IMR-90 (cell line): Measurements from ENCODE around the gene ST6GALNAC4. TPM values are rescaled to one million over a fixed set of nuclear protein-coding genes. Genes with fewer than 3 reads are reported as not detected.

ENCODE experiments used
- ATAC-seq: fragments of 200-7000 bp; cut with Tn5 transposase; 2 replicates; pipeline ENCODE4 v1.9.1; 2020; ENCODE audit warnings: low read depth, mild to moderate bottlenecking, moderate library complexity
- BruUV-seq: library from RNA; stranded (reverse); fragments of 400-500 nt; replicated peaks from 2 replicates; lab custom pipeline; 2021; lab: Mats Ljungman, UMichigan
- CTCF ChIA-PET: fragments of 300-600 bp; formaldehyde crosslinking; extraction: SDS; loops from one replicate; lab custom pipeline; 2021; ENCODE audit warnings: antibody characterized with exemption; lab: Yijun Ruan, JAX
- POLR2A ChIA-PET: fragments of 300-600 bp; sonication (Branson Sonifier 250); formaldehyde crosslinking; loops from one replicate; lab custom pipeline; 2022; ENCODE audit warnings: antibody characterized with exemption; ENCODE audit not compliant: unreplicated experiment; lab: Charles Lee
- DNase-seq: peaks from one replicate; pipeline ENCODE4 v3.0.0; 2013
- H2AFZ ChIP-seq: replicated peaks from 2 replicates; pipeline ENCODE3; 2013; ENCODE audit warnings: low read length, mild to moderate bottlenecking; ENCODE audit not compliant: poor library complexity
- H2AK5ac ChIP-seq: 2 replicates; pipeline ENCODE4 v1.6.1; 2013; ENCODE audit warnings: low read depth, low read length, inconsistent platforms
- H2AK9ac ChIP-seq: replicated peaks from 2 replicates; pipeline ENCODE3; 2013; ENCODE audit warnings: mild to moderate bottlenecking, low read depth, low read length, moderate library complexity; ENCODE audit not compliant: poor library complexity
- H2BK120ac ChIP-seq: 2 replicates; pipeline ENCODE4 v1.6.1; 2013; ENCODE audit warnings: low read depth, low read length, inconsistent platforms
- H2BK15ac ChIP-seq: 3 replicates; pipeline ENCODE4 v1.6.1; 2013; ENCODE audit warnings: low read depth, low read length, inconsistent platforms
- H2BK20ac ChIP-seq: 2 replicates; pipeline ENCODE4 v1.6.1; 2013; ENCODE audit warnings: low read depth, mild to moderate bottlenecking, inconsistent platforms, low read length, moderate library complexity
- H2BK5ac ChIP-seq: 2 replicates; pipeline ENCODE4 v1.6.1; 2013; ENCODE audit warnings: mild to moderate bottlenecking, low read depth, low read length, inconsistent platforms; ENCODE audit not compliant: poor library complexity, severe bottlenecking
- H3K14ac ChIP-seq: replicated peaks from 2 replicates; pipeline ENCODE4 v1.6.1; 2013; ENCODE audit warnings: low read depth, low read length, inconsistent platforms
- H3K18ac ChIP-seq: 2 replicates; pipeline ENCODE4 v1.6.1; 2013; ENCODE audit warnings: low read depth, low read length, control low read depth
- H3K23ac ChIP-seq: 2 replicates; pipeline ENCODE4 v1.6.1; 2013; ENCODE audit warnings: low read depth, low read length, inconsistent platforms
- H3K27ac ChIP-seq: 2 replicates; pipeline ENCODE4 v1.5.1; 2013; ENCODE audit warnings: mild to moderate bottlenecking, control low read depth, low read length; ENCODE audit not compliant: insufficient read depth
- H3K27me3 ChIP-seq: 2 replicates; pipeline ENCODE4 v1.6.1; 2013; ENCODE audit warnings: low read length; ENCODE audit not compliant: control insufficient read depth, insufficient read depth
- H3K36me3 ChIP-seq: 2 replicates; pipeline ENCODE4 v1.6.1; 2013; ENCODE audit warnings: low read length, mixed read lengths; ENCODE audit not compliant: control insufficient read depth, insufficient read depth
- H3K4ac ChIP-seq: 2 replicates; pipeline ENCODE4 v1.6.1; 2013; ENCODE audit warnings: low read depth, low read length, inconsistent platforms
- H3K4me1 ChIP-seq: 2 replicates; pipeline ENCODE4 v1.6.1; 2013; ENCODE audit warnings: low read length, mixed read lengths; ENCODE audit not compliant: control insufficient read depth, insufficient read depth
- H3K4me2 ChIP-seq: 2 replicates; pipeline ENCODE4 v1.6.1; 2013; ENCODE audit warnings: low read depth, mild to moderate bottlenecking, control low read depth, low read length, moderate library complexity
- H3K4me3 ChIP-seq: 2 replicates; pipeline ENCODE4 v1.5.1; 2013; ENCODE audit warnings: low read depth, mild to moderate bottlenecking, control low read depth, low read length, moderate library complexity; ENCODE audit not compliant: insufficient read depth
- H3K56ac ChIP-seq: 2 replicates; pipeline ENCODE4 v1.6.1; 2013; ENCODE audit warnings: low read length, inconsistent platforms; ENCODE audit not compliant: insufficient read depth; ENCODE audit errors: extremely low read depth
- H3K79me1 ChIP-seq, 2 experiments: 2 replicates each; pipeline ENCODE4 v1.6.1; 2013; ENCODE audit warnings: low read length in 2 of 2, inconsistent platforms in 1 of 2, low read depth in 1 of 2
- H3K9ac ChIP-seq: 2 replicates; pipeline ENCODE4 v1.6.1; 2013; ENCODE audit warnings: low read depth, low read length, control low read depth
- H3K9me1 ChIP-seq: 2 replicates; pipeline ENCODE4 v1.6.1; 2013; ENCODE audit warnings: low read length, inconsistent platforms; ENCODE audit not compliant: insufficient read depth
- H3K9me3 ChIP-seq: 2 replicates; pipeline ENCODE4 v1.6.1; 2013; ENCODE audit warnings: low read length; ENCODE audit not compliant: control insufficient read depth, insufficient read depth
- H4K20me1 ChIP-seq: 2 replicates; pipeline ENCODE4 v1.6.1; 2013; ENCODE audit warnings: low read length, inconsistent platforms; ENCODE audit not compliant: insufficient read depth
- H4K5ac ChIP-seq: 2 replicates; pipeline ENCODE4 v1.6.1; 2013; ENCODE audit warnings: mild to moderate bottlenecking, low read depth, low read length, control low read depth
- H4K8ac ChIP-seq, 2 experiments: 2 replicates each; pipeline ENCODE4 v1.6.1; 2013; ENCODE audit warnings: low read depth in 2 of 2, low read length in 2 of 2, control low read depth in 1 of 2, inconsistent platforms in 1 of 2
- H4K91ac ChIP-seq: 2 replicates; pipeline ENCODE4 v1.6.1; 2013; ENCODE audit warnings: low read depth, low read length, inconsistent platforms; ENCODE audit not compliant: insufficient read depth
- BHLHE40 ChIP-seq: fragments of 150-350 bp; IDR thresholded peaks from 2 replicates; pipeline ENCODE4 v1.6.1; 2016; ENCODE audit warnings: mild to moderate bottlenecking, low read depth, low read length
- CHD1 ChIP-seq: IDR thresholded peaks from 2 replicates; pipeline ENCODE4 v1.6.1; 2012; ENCODE audit warnings: low read depth, low read length, improper control_type of control experiment
- CTCF ChIP-seq: conservative IDR thresholded peaks from 2 replicates; pipeline ENCODE4 v1.5.1; 2012; ENCODE audit warnings: mild to moderate bottlenecking, low read depth, low read length, improper control_type of control experiment
- ELK1 ChIP-seq: fragments of 150-350 bp; IDR thresholded peaks from 2 replicates; pipeline ENCODE4 v1.6.1; 2016; ENCODE audit warnings: low read depth, mild to moderate bottlenecking, low read length, moderate library complexity, borderline replicate concordance
- MAZ ChIP-seq: IDR thresholded peaks from 2 replicates; pipeline ENCODE4 v1.6.1; 2012; ENCODE audit warnings: low read depth, mild to moderate bottlenecking, low read length, improper control_type of control experiment, moderate library complexity, borderline replicate concordance
- MXI1 ChIP-seq: IDR thresholded peaks from 2 replicates; pipeline ENCODE4 v1.6.1; 2012; ENCODE audit warnings: low read depth, mild to moderate bottlenecking, low read length, moderate library complexity, borderline replicate concordance
- POLR2A ChIP-seq: IDR thresholded peaks from 2 replicates; pipeline ENCODE4 v1.6.1; 2012; ENCODE audit warnings: mild to moderate bottlenecking, low read depth, low read length
- RAD21 ChIP-seq: IDR thresholded peaks from 2 replicates; pipeline ENCODE4 v1.6.1; 2012; ENCODE audit warnings: low read length, improper control_type of control experiment
- RFX5 ChIP-seq: IDR thresholded peaks from 2 replicates; pipeline ENCODE4 v1.8.0; 2012; ENCODE audit warnings: low read depth, mild to moderate bottlenecking, low read length, moderate library complexity
- USF2 ChIP-seq: fragments of 150-350 bp; IDR thresholded peaks from 2 replicates; pipeline ENCODE4 v1.6.1; 2017; ENCODE audit warnings: mild to moderate bottlenecking, antibody characterized with exemption, low read length, low read depth
- WGBS, 2 experiments: methylation state at CpG; one replicate each; pipeline versions ENCODE4 v1.1.5 to v1.1.7; 2013; ENCODE audit warnings: missing lambda C conversion rate in 2 of 2; ENCODE audit not compliant: insufficient read length in 1 of 2; ENCODE audit errors: extremely low coverage in 2 of 2; 5-methylcytosine and 5-hydroxymethylcytosine counted together
- dilution Hi-C: fragments of 300-500 bp; cut with HindIII; formaldehyde crosslinking; loops from one replicate; pipeline ENCODE4 v1.14.3; 2018; ENCODE audit warnings: low sequenced_read_pairs; ENCODE audit not compliant: unreplicated experiment
- in situ Hi-C: fragments of 300-500 bp; cut with MboI; formaldehyde crosslinking; loops from 3 replicates; pipeline ENCODE4 v1.14.3; 2019; ENCODE audit warnings: low sequenced_read_pairs, inconsistent platforms, mixed read lengths
- intact Hi-C: fragments of 100-400 bp; cut with micrococcal nuclease; formaldehyde crosslinking; loops from 2 replicates; pipeline ENCODE4 v1.10.0; 2022
- polyA plus RNA-seq, 3 experiments: library from polyadenylated mRNA; depleted of rRNA; stranded (reverse); fragments of >200 nt; gene quantifications; 2 replicates each; pipeline ENCODE4 v1.2.3, GENCODE V29; 2012; ENCODE audit warnings: low replicate concordance in 1 of 3
- total RNA-seq: library from RNA; depleted of rRNA; stranded (reverse); fragments of >200 nt; gene quantifications from 2 replicates; pipeline ENCODE4 v1.2.3, GENCODE V29; 2012

The ST6GALNAC4 gene
- total and polyA plus RNA-seq, 2 of the 4 experiments (the other 2 are of a cell fraction) = 12.5 to 32.9 TPM

GRCh38 chr9:127880143-127880542, 36.7 kb downstream of the ST6GALNAC4 start:
- no peak overlapping the region for H2AK5ac ChIP-seq
- no peaks in the 10 kb centered on the region for H3K9me3 ChIP-seq
- H3K27me3 ChIP-seq = no peaks in the 10 kb centered on the region
- no peak overlapping the region for H3K18ac ChIP-seq
- peaks cover 18% of the 10 kb centered on the region for H3K36me3 ChIP-seq
- H2BK120ac ChIP-seq = no peak overlapping the region
- no peak overlapping the region for H4K8ac ChIP-seq
- H2AK9ac ChIP-seq = no peak overlapping the region
- H4K5ac ChIP-seq = no peak overlapping the region
- in situ Hi-C loops = no loop called here
- dilution Hi-C loops = no loop called here
- H3K27ac ChIP-seq = no peak overlapping the region
- no peaks in the 10 kb centered on the region for H4K20me1 ChIP-seq
- no peak overlapping the region for H3K4me3 ChIP-seq
- POLR2A ChIA-PET = no interaction called here
- intact Hi-C loops = no loop called here
- no peak overlapping the region for H2AFZ ChIP-seq
- ATAC-seq = no peak
- no peak overlapping the region for H4K91ac ChIP-seq
- H3K4ac ChIP-seq = no peak overlapping the region
- BruUV-seq = no TSS peak
- H3K4me2 ChIP-seq = no peak overlapping the region
- H3K79me1 ChIP-seq = peaks cover 12 to 26% of the 10 kb centered on the region in 2 experiments; a peak in 3 of 4 replicates
- no peak overlapping the region for H3K9ac ChIP-seq
- H2BK15ac ChIP-seq = no peak overlapping the region
- no peaks in the 10 kb centered on the region; the same call in 1 of the 2 replicates for H3K9me1 ChIP-seq
- no peak for DNase-seq
- no CpG with 5 or more reads among the region's 8 CpGs for WGBS, 2 experiments
- CTCF ChIA-PET = interaction anchor here (0.6 kb wide), 1 partner anchor 155 kb away, joined by 4 read pairs; no protein-coding TSS in a partner anchor
- H3K56ac ChIP-seq = no peak overlapping the region
- no peak overlapping the region for H3K23ac ChIP-seq
- no peak overlapping the region for H3K14ac ChIP-seq
- TF ChIP-seq CHD1 (no peak), CTCF (no peak), MAZ (no peak), RFX5 (no peak), USF2 (no peak), POLR2A (no peak), BHLHE40 (no peak), RAD21 (no peak), ELK1 (no peak), MXI1 (no peak)
- H2BK20ac ChIP-seq = no peak overlapping the region
- no peak overlapping the region for H2BK5ac ChIP-seq
- peaks cover 25% of the 10 kb centered on the region for H3K4me1 ChIP-seq
